EL (cell line): Measurements from ENCODE around the gene GTF2F1.
A peak's percentile ranks its signal among the peaks of the same experiment; 100 is the strongest.
"Not testable (repeated sequence)": the region's sequence is repeated elsewhere in the genome, so short reads cannot be mapped to it uniquely, and the experiment has no call there.

ENCODE experiments used
- DNase-seq: peaks from one replicate; pipeline ENCODE4 v3.0.0-alpha.2; 2016

GTF2F1 gene

GRCh38 chr19:6384381-6384780 is 8.6 kb downstream of the GTF2F1 start:
- no peak for DNase-seq

DNA sequence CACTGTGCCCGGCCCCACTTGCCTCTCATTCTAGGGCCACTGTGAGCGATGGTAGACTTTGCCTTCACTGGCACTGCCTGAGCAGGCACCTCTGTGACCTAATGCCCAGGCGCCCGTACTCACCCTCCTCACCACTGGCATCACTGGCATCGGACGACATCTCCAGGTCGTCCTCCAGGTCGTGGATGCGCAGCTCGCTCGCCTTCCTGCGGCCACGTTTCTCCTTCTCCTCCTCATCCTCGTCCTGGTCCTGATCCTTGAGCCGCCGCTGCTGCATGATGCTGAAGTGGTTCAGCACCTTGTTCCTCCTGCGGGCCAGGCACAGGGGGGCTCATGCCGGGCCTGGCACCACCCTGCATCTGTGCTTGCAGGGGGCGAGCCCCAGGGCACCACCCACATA is 9.8 kb downstream of the GTF2F1 start:
- DNase-seq = no peak

- no peak for DNase-seq
These were observed 11.8 kb downstream of the GTF2F1 start for GRCh38 chr19:6381030-6381750.

DNA sequence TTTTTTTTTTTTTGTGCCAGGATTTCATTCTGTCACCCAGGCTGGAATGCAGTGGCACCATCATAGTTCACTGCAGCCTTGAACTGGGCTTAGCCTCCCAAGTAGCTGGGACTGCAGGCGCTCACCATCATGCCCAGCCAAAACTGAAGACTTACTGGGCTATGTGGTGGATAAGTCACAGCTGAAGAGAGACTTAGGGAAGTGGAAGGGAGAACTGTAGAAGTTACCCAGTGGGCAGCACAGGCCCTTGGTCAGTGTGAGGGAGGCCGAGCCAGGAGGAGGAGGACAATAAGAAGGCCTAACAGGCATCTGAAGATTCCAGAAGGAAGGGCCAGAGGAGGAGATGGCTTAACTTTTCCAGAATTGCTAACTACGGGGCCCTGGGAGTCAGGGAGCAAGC is 13.2 kb downstream of the GTF2F1 start:
- DNase-seq = no peak

DNA sequence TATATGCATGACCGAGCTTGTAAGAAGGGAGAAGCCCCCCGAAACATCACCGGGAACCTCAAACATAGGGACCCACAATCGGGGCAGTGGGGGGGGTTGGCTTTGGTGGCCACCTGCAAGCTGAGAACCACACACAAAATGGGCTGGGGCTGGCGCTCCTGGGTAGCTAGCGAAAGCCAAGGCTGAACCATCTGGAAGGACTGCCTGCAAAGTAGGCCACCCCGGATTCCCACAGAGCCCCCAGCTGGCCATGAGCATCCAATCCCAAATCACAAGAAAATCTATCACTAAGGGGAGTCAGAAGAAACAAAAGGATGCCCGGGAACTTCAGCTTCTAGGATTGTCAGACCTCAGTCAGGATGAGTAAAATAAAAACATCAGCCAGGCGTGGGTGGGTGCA is 14.5 kb downstream of the GTF2F1 start:
- no peak for DNase-seq

- DNase-seq = peak; percentile 21
These were observed 14.9 kb downstream of the GTF2F1 start for GRCh38 chr19:6378041-6378440.

DNA sequence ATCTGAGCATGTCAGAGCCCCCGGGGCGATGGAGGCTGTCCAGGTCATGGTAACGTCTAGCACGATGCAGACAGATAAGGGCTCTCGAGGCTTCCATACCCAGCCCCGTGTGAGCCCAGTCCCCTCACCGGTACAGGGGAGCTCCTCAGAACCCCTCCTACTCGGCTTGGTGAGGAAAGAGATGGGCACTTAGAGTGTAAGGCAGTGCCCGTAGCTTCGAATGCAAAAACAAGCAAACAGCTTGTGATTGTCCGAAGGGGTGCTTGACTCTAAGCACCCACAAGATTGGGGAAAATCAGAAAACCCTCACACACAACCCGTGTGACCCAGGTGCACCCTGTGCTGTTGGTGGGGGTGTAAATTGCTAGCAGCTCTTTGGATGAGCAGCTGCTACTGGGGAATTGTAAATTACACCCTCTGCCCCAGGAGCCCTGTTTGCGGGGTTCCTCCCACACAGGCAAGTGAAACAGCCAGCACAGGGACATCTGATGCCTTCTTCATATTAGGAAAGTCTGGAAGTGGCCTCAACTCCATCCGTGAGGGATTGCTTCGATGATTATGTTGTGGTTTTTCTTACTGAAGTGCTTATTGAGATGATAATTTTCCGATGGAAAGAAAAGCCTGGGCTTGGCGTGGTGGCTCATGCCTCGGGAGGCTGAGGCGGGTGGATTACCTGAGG is 16.3 kb downstream of the GTF2F1 start:
- no peak for DNase-seq

DNA sequence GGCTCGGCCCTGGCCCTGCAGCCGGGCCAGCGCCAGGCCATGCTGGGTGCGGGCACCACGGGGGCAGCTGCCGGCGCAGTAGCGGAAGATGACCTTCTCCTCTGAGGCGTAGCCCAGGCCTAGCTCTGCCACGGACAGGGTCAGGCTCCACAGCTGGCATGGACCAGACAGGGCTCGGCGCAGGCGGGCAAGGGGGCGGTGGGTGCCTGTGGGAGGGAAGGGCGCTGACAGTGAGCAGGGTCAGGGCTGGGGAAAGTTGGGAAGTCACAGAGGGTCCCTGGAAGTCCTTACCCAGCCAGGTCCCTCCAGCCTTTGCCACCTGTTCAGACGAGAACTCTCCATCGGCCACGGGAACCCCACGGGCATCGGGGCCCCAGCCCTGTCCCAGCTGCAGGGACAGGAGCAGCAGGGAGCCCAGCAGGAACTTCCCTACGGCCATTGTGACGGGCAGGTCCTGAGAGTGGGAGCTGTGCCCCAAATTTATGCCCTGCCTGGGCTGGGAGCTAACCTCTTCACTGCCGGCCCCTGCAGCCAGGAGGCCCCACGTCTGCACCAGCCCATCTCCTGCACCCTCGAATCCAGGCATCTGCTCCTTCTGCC is 17.5 kb downstream of the GTF2F1 start, which contains the start of gene PSPN:
PSPN (minus strand) TSS at position 523 of the 600 bp plus-strand sequence; CDS start at position 439, 84 bp downstream.
- DNase-seq = no peak

DNA sequence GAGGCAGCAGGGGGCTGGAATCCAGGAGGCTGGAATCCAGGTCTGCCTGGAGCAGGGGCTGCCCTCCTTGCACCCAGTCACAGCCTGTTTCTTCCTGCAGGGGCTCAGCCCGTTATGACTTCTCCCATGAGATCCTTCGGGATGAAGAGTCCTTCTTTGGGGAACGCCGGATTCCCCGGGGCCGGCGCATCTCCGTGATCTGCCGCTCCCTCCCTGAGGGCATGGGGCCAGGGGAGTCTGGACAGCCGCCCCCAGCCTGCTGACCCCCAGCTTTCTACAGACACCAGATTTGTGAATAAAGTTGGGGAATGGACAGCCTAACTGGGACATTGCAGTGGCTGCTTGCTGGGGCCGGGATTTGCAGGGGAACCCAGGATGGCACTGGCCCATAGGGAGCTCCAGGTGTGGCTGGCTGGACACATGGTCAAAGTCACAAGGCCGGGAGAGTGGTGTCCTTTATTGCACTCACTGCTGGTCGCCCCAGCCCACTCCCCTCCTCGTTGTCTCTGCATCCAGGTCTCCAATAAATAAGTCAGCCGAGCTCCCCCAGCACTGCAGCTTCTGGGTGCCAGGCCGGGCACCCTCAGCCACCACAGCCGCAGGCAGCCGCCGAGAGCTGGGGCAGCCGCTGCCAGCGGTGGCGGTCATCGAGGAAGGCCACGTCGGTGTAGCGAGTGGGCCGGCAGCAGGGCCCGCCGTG is 18.1 kb downstream of the GTF2F1 start:
- no peak for DNase-seq

DNA sequence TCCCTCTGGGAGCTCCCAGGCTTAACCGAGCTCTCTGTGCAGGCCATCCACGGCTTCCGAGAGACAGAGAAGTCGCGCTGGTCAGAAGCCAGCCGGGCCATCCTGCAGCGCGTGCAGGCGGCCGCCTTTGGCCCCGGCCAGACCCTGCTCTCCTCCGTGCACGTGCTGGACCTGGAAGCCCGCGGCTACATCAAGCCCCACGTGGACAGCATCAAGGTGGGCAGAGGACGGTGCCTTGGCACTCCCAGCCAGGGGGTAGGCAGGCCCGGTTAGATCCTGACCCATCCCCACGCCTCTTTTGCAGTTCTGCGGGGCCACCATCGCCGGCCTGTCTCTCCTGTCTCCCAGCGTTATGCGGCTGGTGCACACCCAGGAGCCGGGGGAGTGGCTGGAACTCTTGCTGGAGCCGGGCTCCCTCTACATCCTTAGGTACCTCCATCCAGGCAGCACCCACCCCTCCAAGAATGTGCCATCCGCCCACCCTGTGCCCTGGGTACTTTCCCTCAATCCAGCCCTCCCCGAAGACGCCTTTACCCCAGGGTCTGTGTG is 18.7 kb downstream of the GTF2F1 start:
- DNase-seq = no peak

- DNase-seq = no peak
These were observed 19.2 kb downstream of the GTF2F1 start for GRCh38 chr19:6373813-6374108.

- peak; percentile 98 for DNase-seq
These were observed 19.7 kb downstream of the GTF2F1 start for GRCh38 chr19:6373096-6373812.

- peak; percentile 100 for DNase-seq
These were observed 20.3 kb downstream of the GTF2F1 start, which contains the start of gene ALKBH7 for GRCh38 chr19:6372594-6373095. Gene ALKBH7 (plus strand): TSS chr19:6372794. CDS start chr19:6372821, 27 bp downstream.

- no peak for DNase-seq
These were observed 28.6 kb downstream of the GTF2F1 start for GRCh38 chr19:6364353-6364752.

DNA sequence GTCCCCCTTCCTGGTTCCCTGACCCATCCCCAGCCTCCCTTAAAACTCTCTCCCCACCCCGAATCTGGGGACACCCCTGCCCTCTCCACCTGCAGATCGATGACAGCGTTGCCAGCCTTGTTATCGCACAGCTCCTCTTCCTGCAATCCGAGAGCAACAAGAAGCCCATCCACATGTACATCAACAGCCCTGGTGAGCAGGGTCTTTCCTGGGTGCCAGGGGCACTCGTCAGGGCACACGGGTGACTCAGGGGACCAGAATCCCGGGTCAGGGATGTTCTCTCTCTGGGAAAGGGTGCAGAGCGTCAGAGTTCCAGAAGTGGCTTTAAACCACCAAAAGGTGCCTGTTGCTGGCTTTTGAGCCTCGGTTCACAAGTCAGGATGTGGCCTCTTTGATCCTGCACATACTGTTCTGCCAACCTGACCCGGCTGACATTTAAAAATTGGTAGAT is 30.6 kb downstream of the GTF2F1 start:
- peak; percentile 48 for DNase-seq

- peak; percentile 23 for DNase-seq
These were observed 31.0 kb downstream of the GTF2F1 start for GRCh38 chr19:6362027-6362350.

- not testable (repeated sequence) for DNase-seq
These were observed 32.1 kb downstream of the GTF2F1 start for GRCh38 chr19:6360857-6361216.

DNA sequence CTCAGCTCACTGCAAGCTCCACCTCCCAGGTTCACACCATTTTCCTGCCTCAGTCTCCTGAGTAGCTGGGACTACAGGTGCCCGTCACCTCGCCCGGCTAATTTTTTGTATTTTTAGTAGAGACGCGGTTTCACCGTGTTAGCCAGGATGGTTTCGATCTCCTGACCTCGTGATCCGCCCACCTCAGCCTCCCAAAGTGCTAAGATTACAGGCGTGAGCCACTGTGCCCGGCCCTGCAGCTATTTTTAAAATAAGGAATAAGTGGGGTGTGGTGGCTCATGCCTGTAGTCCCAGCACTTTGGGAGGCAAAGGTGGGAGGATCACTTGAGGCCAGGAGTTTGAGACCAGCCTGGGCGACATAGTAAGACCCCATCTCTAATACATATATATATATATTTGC is 32.5 kb downstream of the GTF2F1 start:
- not testable (repeated sequence) for DNase-seq

GRCh38 chr19:6359568-6360341 is 33.2 kb downstream of the GTF2F1 start:
- DNase-seq = no peak

GRCh38 chr19:6358003-6358402 is 35.0 kb downstream of the GTF2F1 start:
- DNase-seq = no peak

GRCh38 chr19:6357174-6357573 is 35.8 kb downstream of the GTF2F1 start:
- no peak for DNase-seq
